ENCODE measurements around the gene SLC41A3. TPM values are rescaled to one million over a fixed set of nuclear protein-coding genes. Genes with fewer than 3 reads are reported as not detected.

SLC41A3 gene
- total RNA-seq, 1 experiment from 2014 or later, result 35.5 TPM

DNA sequence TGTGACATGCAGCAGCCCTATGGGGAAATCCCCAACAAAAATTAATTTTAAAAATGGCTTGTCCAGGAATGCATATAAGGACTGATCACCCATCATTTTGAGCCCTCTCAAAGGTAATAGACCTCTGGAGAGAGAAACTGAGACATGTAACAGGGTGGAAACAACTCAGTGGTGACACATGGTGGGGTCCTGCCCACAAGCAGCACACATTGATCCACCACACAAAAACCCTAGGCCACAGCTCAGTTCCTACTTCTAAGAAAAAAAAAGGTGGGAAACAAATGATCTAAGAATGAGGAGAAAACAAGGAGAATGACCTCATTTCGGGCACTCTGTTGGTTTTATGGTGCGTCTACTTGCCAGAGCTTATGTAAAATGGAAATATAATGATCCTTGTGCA lies 1.9 kb upstream of the SLC41A3 start:
- Mint-ChIP-seq H3K9me3 (peaks cover 51 to 52% of the 10 kb centered on the region in 2 experiments), H3K36me3 (ENCODE audit: insufficient read depth in 1 of 3, low read depth in 3 of 3) (peaks cover 3 to 52% (median 24%) of the 10 kb centered on the region in 3 experiments; a peak in 6 of 7 replicates), H3K4me1 (peaks cover 9 to 14% of the 10 kb centered on the region in 2 experiments), H3K4me3 (no peak overlapping the region), H3K27me3 (ENCODE audit: low read depth) (no peaks in the 10 kb centered on the region), H3K27ac (no peak overlapping the region)
- no peak overlapping the region for H3K18ac ChIP-seq (ENCODE audit: insufficient read length, low read depth, low read length)
- H2BK20ac ChIP-seq (ENCODE audit: low read depth, low read length, poor library complexity, severe bottlenecking), result no peak overlapping the region
- no peaks in the 10 kb centered on the region for H4K20me1 ChIP-seq (ENCODE audit: control insufficient read depth, insufficient read depth, insufficient read length)
- no peak overlapping the region for H3K23ac ChIP-seq (ENCODE audit: insufficient read length, low read depth, low read length)
- H3K23me2 ChIP-seq (ENCODE audit: insufficient read length, low read depth, low read length, poor library complexity, severe bottlenecking), result peaks cover 3% of the 10 kb centered on the region
- H2BK5ac ChIP-seq (ENCODE audit: insufficient read length, low read length), result no peak overlapping the region
- H2BK12ac ChIP-seq (ENCODE audit: insufficient read length, low read depth, low read length), result no peak overlapping the region
- H3K4me2 ChIP-seq (ENCODE audit: insufficient read depth, insufficient read length, low read length), result no peak overlapping the region
- H2BK15ac ChIP-seq (ENCODE audit: low read depth, low read length), result no peak overlapping the region
- DNase-seq, result no peak
- TF ChIP-seq CTCF (conservative IDR thresholded peaks at IDR 0.05), result no peak
- H4K91ac ChIP-seq (ENCODE audit: insufficient read length, low read depth, low read length), result no peak overlapping the region
- no peak overlapping the region for H2AFZ ChIP-seq (ENCODE audit: low read length)
- no peak overlapping the region for H3K9ac ChIP-seq (ENCODE audit: extremely low read depth, insufficient read length, low read length)
- H3K56ac ChIP-seq (ENCODE audit: insufficient read length, low read depth, low read length), result no peak overlapping the region
- no peak overlapping the region for H4K8ac ChIP-seq (replicated peaks; ENCODE audit: insufficient read length, low read depth, low read length)
- H3K9me3 ChIP-seq (ENCODE audit: control insufficient read depth, low read depth, low read length), result peaks cover 3% of the 10 kb centered on the region
- no peak overlapping the region for H2AK5ac ChIP-seq (ENCODE audit: insufficient read length, low read length)
- H3K27ac ChIP-seq (ENCODE audit: insufficient read length, low read depth, low read length), result no peak overlapping the region
- no peak overlapping the region for H2BK120ac ChIP-seq (ENCODE audit: low read depth, low read length, poor library complexity, severe bottlenecking)
- H3K79me1 ChIP-seq (ENCODE audit: insufficient read depth, low read depth, low read length, poor library complexity, severe bottlenecking), result no peaks in the 10 kb centered on the region
- H3K79me2 ChIP-seq (ENCODE audit: insufficient read depth, low read length), result no peaks in the 10 kb centered on the region
- H4K5ac ChIP-seq (ENCODE audit: insufficient read length, low read depth, low read length), result no peak overlapping the region
- H3K27me3 ChIP-seq (ENCODE audit: insufficient read depth, low read length), result no peaks in the 10 kb centered on the region
- H3K4me1 ChIP-seq (ENCODE audit: insufficient read depth, low read length), result no peaks in the 10 kb centered on the region
- no peak overlapping the region for H3K4ac ChIP-seq (ENCODE audit: low read depth, low read length)
- no CpG with 5 or more reads among the region's 2 CpGs for WGBS (ENCODE audit: extremely low coverage, insufficient read length, low lambda C conversion rate)
- no peak overlapping the region for H3K14ac ChIP-seq (ENCODE audit: insufficient read depth, low read length)
- no peak overlapping the region for H3T11ph ChIP-seq (ENCODE audit: low read length)
